Measurements from ENCODE around the gene TBRG1. TPM values are rescaled to one million over a fixed set of nuclear protein-coding genes. Genes with fewer than 3 reads are reported as not detected.
A peak's percentile ranks its signal among the peaks of the same experiment; 100 is the strongest.

TBRG1 gene
- total RNA-seq, 1 donor from 2014 or later, result 87.3 TPM

GRCh38 chr11:124582565-124582964 is 40.1 kb upstream of the TBRG1 start:
- Mint-ChIP-seq H3K4me3 (ENCODE audit: unreplicated experiment) (no peak overlapping the region), H3K36me3 (ENCODE audit: low read depth, unreplicated experiment) (no peaks in the 10 kb centered on the region), H3K27me3 (ENCODE audit: unreplicated experiment) (peaks cover 2% of the 10 kb centered on the region), H3K27ac (ENCODE audit: unreplicated experiment) (no peak overlapping the region), H3K4me1 (ENCODE audit: unreplicated experiment) (peaks cover 31% of the 10 kb centered on the region), H3K9me3 (ENCODE audit: unreplicated experiment) (no peaks in the 10 kb centered on the region)
- DNase-seq (ENCODE audit: low spot score), result no peak
- no peak for TF ChIP-seq CTCF (IDR thresholded peaks at IDR 0.05; ENCODE audit: unreplicated experiment)

- Mint-ChIP-seq H3K9me3 (ENCODE audit: unreplicated experiment) (no peaks in the 10 kb centered on the region), H3K4me3 (ENCODE audit: unreplicated experiment) (no peak overlapping the region), H3K4me1 (ENCODE audit: unreplicated experiment) (peaks cover 30% of the 10 kb centered on the region), H3K36me3 (ENCODE audit: low read depth, unreplicated experiment) (no peaks in the 10 kb centered on the region), H3K27me3 (ENCODE audit: unreplicated experiment) (no peaks in the 10 kb centered on the region), H3K27ac (ENCODE audit: unreplicated experiment) (no peak overlapping the region)
- DNase-seq (ENCODE audit: low spot score), result no peak
- no peak for TF ChIP-seq CTCF (IDR thresholded peaks at IDR 0.05; ENCODE audit: unreplicated experiment)
Observed at GRCh38 chr11:124583781-124584180, 38.9 kb upstream of the TBRG1 start.

- no peak for TF ChIP-seq CTCF (IDR thresholded peaks at IDR 0.05; ENCODE audit: unreplicated experiment)
- Mint-ChIP-seq H3K27me3 (ENCODE audit: unreplicated experiment) (no peaks in the 10 kb centered on the region), H3K9me3 (ENCODE audit: unreplicated experiment) (no peaks in the 10 kb centered on the region), H3K4me1 (ENCODE audit: unreplicated experiment) (peaks cover 27% of the 10 kb centered on the region), H3K36me3 (ENCODE audit: low read depth, unreplicated experiment) (no peaks in the 10 kb centered on the region), H3K4me3 (ENCODE audit: unreplicated experiment) (no peak overlapping the region), H3K27ac (ENCODE audit: unreplicated experiment) (no peak overlapping the region)
- DNase-seq (ENCODE audit: low spot score), result no peak
Observed at GRCh38 chr11:124584681-124585372, 37.8 kb upstream of the TBRG1 start.

GRCh38 chr11:124586238-124586860 is 36.3 kb upstream of the TBRG1 start:
- no peak overlapping the region for H3K4me3 Mint-ChIP-seq (ENCODE audit: unreplicated experiment)
- peaks cover 28% of the 10 kb centered on the region for H3K4me1 Mint-ChIP-seq (ENCODE audit: unreplicated experiment)
- H3K27ac Mint-ChIP-seq (ENCODE audit: unreplicated experiment), result no peak overlapping the region
- no peaks in the 10 kb centered on the region for H3K27me3 Mint-ChIP-seq (ENCODE audit: unreplicated experiment)
- DNase-seq (ENCODE audit: low spot score), result peak; percentile 69
- H3K9me3 Mint-ChIP-seq (ENCODE audit: unreplicated experiment), result no peaks in the 10 kb centered on the region
- H3K36me3 Mint-ChIP-seq (ENCODE audit: low read depth, unreplicated experiment), result no peaks in the 10 kb centered on the region
- peak; percentile 70 for TF ChIP-seq CTCF (IDR thresholded peaks at IDR 0.05; ENCODE audit: unreplicated experiment)

- H3K27ac Mint-ChIP-seq (ENCODE audit: unreplicated experiment), result no peak overlapping the region
Observed at GRCh38 chr11:124591430-124591829, 31.2 kb upstream of the TBRG1 start.

More at GRCh38 chr11:124591430-124591829, 31.2 kb upstream of the TBRG1 start:
- H3K4me1 Mint-ChIP-seq (ENCODE audit: unreplicated experiment), result peaks cover 10% of the 10 kb centered on the region
- H3K9me3 Mint-ChIP-seq (ENCODE audit: unreplicated experiment), result no peaks in the 10 kb centered on the region
- H3K36me3 Mint-ChIP-seq (ENCODE audit: low read depth, unreplicated experiment), result no peaks in the 10 kb centered on the region
- no peak for DNase-seq (ENCODE audit: low spot score)
- H3K4me3 Mint-ChIP-seq (ENCODE audit: unreplicated experiment), result no peak overlapping the region
- no peak for TF ChIP-seq CTCF (IDR thresholded peaks at IDR 0.05; ENCODE audit: unreplicated experiment)
- no peaks in the 10 kb centered on the region for H3K27me3 Mint-ChIP-seq (ENCODE audit: unreplicated experiment)

Measured in endothelial cell (in vitro differentiated cells).